Eye (tissue), 1 donor: ENCODE results near the gene GMEB1.
"Not testable (repeated sequence)": the region's sequence is repeated elsewhere in the genome, so short reads cannot be mapped to it uniquely, and the experiment has no call there.

Source experiments
- DNase-seq: peaks from one replicate; pipeline ENCODE4 v3.0.0-alpha.2; 2015

Gene GMEB1

GRCh38 chr1:28668191-28668955, at the start of gene GMEB1:
Gene GMEB1, plus strand, starts transcription at chr1:28668784. Its CDS starts 14,829 bp downstream, at chr1:28683613.
- peak; percentile 95 for DNase-seq

GRCh38 chr1:28631713-28632112, 36.9 kb upstream of the GMEB1 start:
- no peak for DNase-seq

- no peak for DNase-seq
These were observed 36.0 kb upstream of the GMEB1 start for GRCh38 chr1:28632560-28632959.

- no peak for DNase-seq
These were observed 27.8 kb upstream of the GMEB1 start for GRCh38 chr1:28640766-28641165.

GRCh38 chr1:28642056-28642846, 26.3 kb upstream of the GMEB1 start:
- peak; percentile 52 for DNase-seq

GRCh38 chr1:28642847-28643635, 25.5 kb upstream of the GMEB1 start, which contains the start of gene TAF12:
Gene TAF12, minus strand, starts transcription at chr1:28643067. Its CDS starts 20,986 bp downstream, at chr1:28622081.
- DNase-seq: peak; percentile 98

GRCh38 chr1:28644494-28644893, 24.1 kb upstream of the GMEB1 start:
- no peak for DNase-seq

- not testable (repeated sequence) for DNase-seq
These were observed 23.2 kb upstream of the GMEB1 start for GRCh38 chr1:28645406-28645805.

- DNase-seq: no peak
These were observed 22.5 kb upstream of the GMEB1 start for GRCh38 chr1:28646040-28646439.

- DNase-seq: peak; percentile 99
These were observed 20.5 kb upstream of the GMEB1 start for GRCh38 chr1:28648008-28648473.

GRCh38 chr1:28648474-28649198, 19.9 kb upstream of the GMEB1 start, which contains the start of gene RNU11:
Gene RNU11, plus strand, starts transcription at chr1:28648600.
- DNase-seq: no peak

GRCh38 chr1:28653063-28653462, 15.5 kb upstream of the GMEB1 start:
- not testable (repeated sequence) for DNase-seq

- not testable (repeated sequence) for DNase-seq
These were observed 14.7 kb upstream of the GMEB1 start for GRCh38 chr1:28653870-28654269.

- DNase-seq: not testable (repeated sequence)
These were observed 12.9 kb upstream of the GMEB1 start for GRCh38 chr1:28655448-28656311.

- DNase-seq: no peak
These were observed 12.2 kb upstream of the GMEB1 start for GRCh38 chr1:28656335-28656734.

- no peak for DNase-seq
These were observed 4.6 kb upstream of the GMEB1 start for GRCh38 chr1:28663871-28664470.

- no peak for DNase-seq
These were observed 1.8 kb upstream of the GMEB1 start for GRCh38 chr1:28666806-28667205.

- DNase-seq: peak; percentile 87
These were observed 556 bp downstream of the GMEB1 start for GRCh38 chr1:28668956-28669723.

- DNase-seq: no peak
These were observed 2.7 kb downstream of the GMEB1 start for GRCh38 chr1:28671254-28671780.

- not testable (repeated sequence) for DNase-seq
These were observed 4.4 kb downstream of the GMEB1 start for GRCh38 chr1:28672971-28673370.
